Suprapubic skin (tissue), 4 donors: ENCODE data around the gene AGER. TPM values are rescaled to one million over a fixed set of nuclear protein-coding genes. Genes with fewer than 3 reads are reported as not detected.
A peak's percentile ranks its signal among the peaks of the same experiment; 100 is the strongest.

Source experiments
- DNase-seq, 2 donors: peaks; one replicate each; pipeline ENCODE4 v3.0.0-alpha.2; 2019; ENCODE audit warnings: low spot score in 2 of 2
- H3K27ac ChIP-seq: fragments of 200-600 bp; sonication (generic); one replicate; pipeline ENCODE4 v1.5.1; 2019
- H3K27me3 ChIP-seq: fragments of 200-600 bp; sonication (generic); one replicate; pipeline ENCODE4 v1.5.1; 2019
- H3K36me3 ChIP-seq: fragments of 200-600 bp; sonication (generic); one replicate; pipeline ENCODE4 v1.5.1; 2019
- H3K4me1 ChIP-seq: fragments of 200-600 bp; sonication (generic); one replicate; pipeline ENCODE4 v1.5.1; 2019
- H3K4me3 ChIP-seq: fragments of 200-600 bp; sonication (generic); one replicate; pipeline ENCODE4 v1.5.1; 2019; ENCODE audit warnings: mild to moderate bottlenecking
- H3K9me3 ChIP-seq: fragments of 200-600 bp; sonication (generic); one replicate; pipeline ENCODE4 v1.5.1; 2019
- CTCF ChIP-seq, 2 donors: fragments of 200-600 bp in 1 of 2; fragments of 450-650 bp in 1 of 2; sonication (generic) in 1 of 2; IDR thresholded peaks; one replicate each; pipeline ENCODE4 v1.5.1; 2016 to 2019; ENCODE audit warnings: antibody characterized with exemption in 2 of 2, mild to moderate bottlenecking in 1 of 2, moderate library complexity in 1 of 2
- EP300 ChIP-seq: sonication (generic); formaldehyde crosslinking; IDR thresholded peaks from one replicate; pipeline ENCODE4 v1.6.1; 2017; ENCODE audit warnings: antibody characterized with exemption
- POLR2A ChIP-seq, 2 donors: fragments of 450-650 bp; IDR thresholded peaks; one replicate each; pipeline ENCODE4 v1.6.1; 2017; ENCODE audit warnings: antibody characterized with exemption in 2 of 2, mild to moderate bottlenecking in 2 of 2, moderate library complexity in 2 of 2
- POLR2AphosphoS5 ChIP-seq, 3 donors: sonication (generic); formaldehyde crosslinking; IDR thresholded peaks; one replicate each; pipeline ENCODE4 v1.6.1; 2017; ENCODE audit warnings: antibody characterized with exemption in 3 of 3
- WGBS: methylation state at CpG from one replicate; pipeline ENCODE4 v1.1.5; 2018; 5-methylcytosine and 5-hydroxymethylcytosine counted together
- total RNA-seq, 4 donors: library from RNA; depleted of rRNA; stranded (reverse); fragments of >200 nt; gene quantifications; one replicate each; pipeline ENCODE4 v1.1.0, GENCODE V29; 2016

Gene AGER
- total RNA-seq, 4 donors from 2014 or later: 1.5 to 9.9 (median 4.8) TPM; not detected in 1

- H3K4me3 ChIP-seq: no peak overlapping the region
- no peak for TF ChIP-seq EP300
- TF ChIP-seq POLR2A (IDR thresholded peaks at IDR 0.05): no peak
- TF ChIP-seq CTCF (IDR thresholded peaks at IDR 0.05): no peak
- no peak for TF ChIP-seq POLR2AphosphoS5 (IDR thresholded peaks at IDR 0.05)
- H3K9me3 ChIP-seq: no peaks in the 10 kb centered on the region
- H3K27me3 ChIP-seq: no peaks in the 10 kb centered on the region
- H3K27ac ChIP-seq: no peak overlapping the region
- peaks cover 67% of the 10 kb centered on the region for H3K4me1 ChIP-seq
- H3K36me3 ChIP-seq: peaks cover 47% of the 10 kb centered on the region
- 84% methylated on average over 15 of the region's 15 CpGs for WGBS
- DNase-seq: no peak
Measured at GRCh38 chr6:32183483-32184083, 470 bp downstream of the AGER start.

- Histone ChIP-seq H3K4me1 (peaks cover 61% of the 10 kb centered on the region), H3K27me3 (no peaks in the 10 kb centered on the region), H3K36me3 (peaks cover 45% of the 10 kb centered on the region), H3K27ac (no peak overlapping the region), H3K9me3 (no peaks in the 10 kb centered on the region), H3K4me3 (no peak overlapping the region)
- no peak for TF ChIP-seq EP300
- TF ChIP-seq POLR2A (IDR thresholded peaks at IDR 0.05): no peak
- no peak for TF ChIP-seq POLR2AphosphoS5 (IDR thresholded peaks at IDR 0.05)
- TF ChIP-seq CTCF (IDR thresholded peaks at IDR 0.05): no peak
- DNase-seq: no peak
- WGBS: 72% methylated on average over 3 of the region's 3 CpGs
Measured at GRCh38 chr6:32183030-32183429, 1.0 kb downstream of the AGER start.

GRCh38 chr6:32182555-32182981 lies 1.5 kb downstream of the AGER start:
- no peaks in the 10 kb centered on the region for H3K27me3 ChIP-seq
- no peak overlapping the region for H3K4me3 ChIP-seq
- peaks cover 41% of the 10 kb centered on the region for H3K36me3 ChIP-seq
- DNase-seq: no peak
- TF ChIP-seq POLR2A (IDR thresholded peaks at IDR 0.05): no peak
- TF ChIP-seq CTCF (IDR thresholded peaks at IDR 0.05): no peak
- no peak for TF ChIP-seq EP300
- TF ChIP-seq POLR2AphosphoS5 (IDR thresholded peaks at IDR 0.05): no peak
- no peak overlapping the region for H3K27ac ChIP-seq
- no peaks in the 10 kb centered on the region for H3K9me3 ChIP-seq
- 70% methylated on average over 7 of the region's 10 CpGs for WGBS
- H3K4me1 ChIP-seq: peaks cover 58% of the 10 kb centered on the region

- 54% methylated on average over 10 of the region's 10 CpGs for WGBS
- H3K4me1 ChIP-seq: peaks cover 58% of the 10 kb centered on the region
- H3K4me3 ChIP-seq: no peak overlapping the region
- no peak for DNase-seq
- H3K27me3 ChIP-seq: no peaks in the 10 kb centered on the region
- peaks cover 35% of the 10 kb centered on the region for H3K36me3 ChIP-seq
- H3K27ac ChIP-seq: peak overlapping the region; percentile 31
- TF ChIP-seq POLR2A (IDR thresholded peaks at IDR 0.05) (no peak), EP300 (no peak), CTCF (IDR thresholded peaks at IDR 0.05) (no peak), POLR2AphosphoS5 (IDR thresholded peaks at IDR 0.05) (no peak)
- no peaks in the 10 kb centered on the region for H3K9me3 ChIP-seq
Measured at GRCh38 chr6:32181915-32182529, 2.0 kb downstream of the AGER start.

GRCh38 chr6:32181148-32181702 lies 2.8 kb downstream of the AGER start:
- DNase-seq: no peak

More at GRCh38 chr6:32181148-32181702, 2.8 kb downstream of the AGER start:
- Histone ChIP-seq H3K4me1 (peaks cover 58% of the 10 kb centered on the region), H3K9me3 (no peaks in the 10 kb centered on the region), H3K27me3 (no peaks in the 10 kb centered on the region), H3K4me3 (no peak overlapping the region), H3K27ac (peak overlapping the region; percentile 20), H3K36me3 (peaks cover 27% of the 10 kb centered on the region)
- TF ChIP-seq POLR2A (IDR thresholded peaks at IDR 0.05): no peak
- TF ChIP-seq CTCF (IDR thresholded peaks at IDR 0.05): no peak
- no peak for TF ChIP-seq EP300
- no peak for TF ChIP-seq POLR2AphosphoS5 (IDR thresholded peaks at IDR 0.05)
- WGBS: 92% methylated on average over 15 of the region's 15 CpGs
